Muscle layer of duodenum (tissue), 2 donors: ENCODE data around the gene RALGAPA2.

ENCODE experiments used
- H3K27ac ChIP-seq: one replicate; pipeline ENCODE4 v1.7.0; 2013; ENCODE audit warnings: mild to moderate bottlenecking, low read length
- H3K27me3 ChIP-seq: one replicate; pipeline ENCODE4 v1.7.0; 2013; ENCODE audit warnings: low read depth, mild to moderate bottlenecking, control low read depth, low read length
- H3K36me3 ChIP-seq, 2 donors: one replicate each; pipeline ENCODE4 v1.7.0; 2013; ENCODE audit warnings: low read length in 2 of 2, control low read depth in 1 of 2, mild to moderate bottlenecking in 1 of 2; ENCODE audit not compliant: insufficient read depth in 2 of 2, control insufficient read depth in 1 of 2
- H3K4me1 ChIP-seq, 2 donors: one replicate each; pipeline ENCODE4 v1.7.0; 2013; ENCODE audit warnings: low read length in 2 of 2, mild to moderate bottlenecking in 2 of 2, control low read depth in 1 of 2, moderate library complexity in 1 of 2; ENCODE audit not compliant: insufficient read depth in 2 of 2, control insufficient read depth in 1 of 2
- H3K4me3 ChIP-seq, 2 donors: one replicate each; pipeline ENCODE4 v1.7.0; 2013; ENCODE audit warnings: low read length in 2 of 2, low read depth in 1 of 2, mild to moderate bottlenecking in 1 of 2
- H3K9me3 ChIP-seq, 2 donors: one replicate each; pipeline ENCODE4 v1.7.0; 2013; ENCODE audit warnings: low read length in 2 of 2, control low read depth in 1 of 2, mild to moderate bottlenecking in 1 of 2; ENCODE audit not compliant: control insufficient read depth in 1 of 2
- donor health status: healthy.

RALGAPA2 gene

DNA sequence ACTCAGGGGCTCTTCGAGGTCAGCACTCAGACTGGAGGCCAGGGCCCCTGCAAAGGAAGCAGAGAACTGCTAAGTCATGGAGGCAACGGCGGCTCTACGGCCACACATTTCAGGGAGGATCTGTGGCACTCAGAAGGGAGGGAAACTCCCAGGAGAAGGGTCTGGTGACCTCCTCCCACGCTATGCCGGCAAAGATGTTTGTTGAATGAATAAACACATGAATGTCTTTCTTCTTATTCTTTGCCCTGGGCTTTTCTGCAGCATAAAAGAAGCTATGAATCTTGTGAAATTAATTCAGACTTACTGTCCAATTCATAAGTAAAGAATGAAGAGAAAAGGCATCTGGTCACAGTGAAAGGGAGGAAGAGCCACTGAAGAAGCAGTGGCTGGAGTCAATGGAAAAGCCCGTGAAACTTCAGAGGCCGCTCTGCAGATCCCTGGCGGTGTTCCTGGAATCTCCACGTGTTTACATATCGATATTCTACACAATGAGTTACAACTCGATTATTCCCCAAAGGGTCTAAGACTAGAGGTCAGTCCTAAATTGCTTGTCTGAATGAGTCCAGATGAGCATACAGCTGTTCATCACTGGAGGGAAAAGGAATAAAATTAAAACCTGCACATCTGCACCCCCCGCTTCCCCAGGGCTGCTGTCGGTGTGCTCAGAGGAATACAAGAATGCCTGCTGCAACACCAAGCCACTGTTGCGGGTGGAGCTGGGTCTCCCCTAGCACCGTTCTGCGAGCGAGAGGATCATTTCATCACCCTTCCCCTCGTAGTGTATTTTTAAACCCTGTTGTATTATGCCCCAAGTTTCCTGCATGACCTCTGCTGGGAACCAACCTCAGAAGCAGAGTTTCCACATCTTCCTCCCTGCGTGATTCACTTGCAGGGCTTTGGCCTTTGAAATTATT, 319.0 kb downstream of the RALGAPA2 start:
- H3K36me3 ChIP-seq: peaks cover 5 to 33% of the 10 kb centered on the region in 2 donors
- no peaks in the 10 kb centered on the region for H3K4me1 ChIP-seq
- no peaks in the 10 kb centered on the region for H3K27me3 ChIP-seq
- no peaks in the 10 kb centered on the region for H3K9me3 ChIP-seq
- no peak overlapping the region for H3K27ac ChIP-seq
- H3K4me3 ChIP-seq: no peak overlapping the region

DNA sequence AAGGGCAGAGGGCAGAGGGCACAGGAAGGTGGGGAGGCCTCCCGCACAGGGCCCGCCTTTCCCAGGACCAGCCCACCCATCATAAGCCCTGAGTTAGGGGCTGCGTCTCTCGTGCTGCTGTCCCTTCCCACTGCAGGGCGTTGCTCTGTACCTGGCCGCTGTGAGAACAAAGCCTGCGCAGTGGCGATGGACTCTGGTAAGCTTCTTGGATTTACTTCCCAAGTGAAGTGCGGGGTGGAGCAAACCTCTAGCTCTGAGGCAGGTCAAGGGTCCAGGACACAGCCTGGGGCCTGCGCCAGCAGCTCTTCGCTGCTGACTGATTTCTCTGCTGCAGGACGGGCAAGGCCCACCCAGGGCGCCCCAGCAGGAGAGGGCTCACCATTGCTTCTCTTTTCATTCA, 320.7 kb downstream of the RALGAPA2 start:
- Histone ChIP-seq H3K4me1 (no peaks in the 10 kb centered on the region), H3K9me3 (no peaks in the 10 kb centered on the region), H3K4me3 (no peak overlapping the region), H3K27ac (no peak overlapping the region), H3K36me3 (peaks cover 5 to 28% of the 10 kb centered on the region in 2 donors), H3K27me3 (no peaks in the 10 kb centered on the region)

DNA sequence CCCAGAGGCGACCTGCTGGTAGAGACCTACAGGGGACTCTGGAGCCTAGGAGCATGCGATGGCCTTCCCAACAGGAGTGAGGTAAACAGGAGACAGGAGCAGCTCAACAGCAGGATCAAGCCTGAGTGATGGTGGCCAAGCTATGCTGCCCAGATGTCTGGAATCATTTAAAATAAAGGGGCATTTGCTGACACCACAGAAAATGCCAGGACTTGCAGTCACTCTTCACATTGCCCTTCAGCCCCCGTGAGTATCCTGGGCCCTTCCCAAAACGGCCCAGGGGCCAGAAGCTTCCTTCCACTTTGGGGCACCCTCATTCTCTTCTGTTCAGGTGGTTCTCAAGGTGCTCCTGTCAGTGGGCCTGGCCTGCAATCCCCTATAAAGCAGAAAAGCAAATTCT, 321.3 kb downstream of the RALGAPA2 start:
- H3K4me3 ChIP-seq: no peak overlapping the region
- no peaks in the 10 kb centered on the region for H3K27me3 ChIP-seq
- H3K9me3 ChIP-seq: no peaks in the 10 kb centered on the region
- H3K36me3 ChIP-seq: peaks cover 5 to 25% of the 10 kb centered on the region in 2 donors
- no peak overlapping the region for H3K27ac ChIP-seq
- no peaks in the 10 kb centered on the region for H3K4me1 ChIP-seq

DNA sequence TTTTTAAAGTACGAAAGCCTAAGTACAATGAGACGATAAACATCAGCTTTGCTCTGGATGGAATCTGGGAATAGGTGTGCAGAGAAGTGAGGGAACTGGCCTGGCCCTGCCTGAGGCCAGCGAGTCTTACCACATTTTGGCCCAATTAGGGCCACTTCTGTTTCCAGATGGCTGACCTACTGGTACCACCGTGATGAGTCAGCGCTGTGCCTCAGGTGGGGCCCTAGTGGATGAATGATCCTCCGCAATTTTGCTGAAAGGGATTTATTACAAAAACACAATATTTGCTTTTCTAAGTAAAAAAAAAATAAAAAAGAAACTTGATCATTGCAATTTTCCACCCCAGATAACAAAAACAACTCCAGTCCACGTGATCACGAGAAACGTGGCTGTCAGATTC, 322.1 kb downstream of the RALGAPA2 start:
- Histone ChIP-seq H3K4me1 (no peaks in the 10 kb centered on the region), H3K27me3 (no peaks in the 10 kb centered on the region), H3K9me3 (no peaks in the 10 kb centered on the region), H3K4me3 (no peak overlapping the region), H3K27ac (no peak overlapping the region), H3K36me3 (peaks cover 5 to 21% of the 10 kb centered on the region in 2 donors)

DNA sequence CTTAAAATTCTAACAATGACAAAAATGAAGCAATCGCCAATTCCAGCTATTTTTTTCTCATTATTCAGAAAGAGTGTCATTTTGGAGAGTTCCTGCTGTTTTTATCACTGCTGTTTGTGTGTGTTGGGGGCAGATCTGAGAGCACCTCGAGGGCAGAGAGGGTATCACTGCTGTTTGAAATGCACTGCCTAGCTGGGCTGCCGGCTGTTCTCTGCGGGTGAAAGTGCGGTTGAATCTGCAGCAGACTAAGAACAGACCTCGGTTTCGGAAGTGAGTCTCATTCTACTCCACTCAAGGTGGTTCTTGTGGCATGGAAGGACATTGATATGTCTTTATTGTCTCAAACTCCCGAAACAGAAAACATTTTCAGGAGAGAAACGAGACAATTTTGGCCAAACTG, 326.3 kb downstream of the RALGAPA2 start:
- Histone ChIP-seq H3K27me3 (no peaks in the 10 kb centered on the region), H3K4me3 (no peak overlapping the region), H3K9me3 (no peaks in the 10 kb centered on the region), H3K36me3 (peaks cover 0 to 5% of the 10 kb centered on the region in 2 donors), H3K27ac (no peak overlapping the region), H3K4me1 (no peaks in the 10 kb centered on the region)

DNA sequence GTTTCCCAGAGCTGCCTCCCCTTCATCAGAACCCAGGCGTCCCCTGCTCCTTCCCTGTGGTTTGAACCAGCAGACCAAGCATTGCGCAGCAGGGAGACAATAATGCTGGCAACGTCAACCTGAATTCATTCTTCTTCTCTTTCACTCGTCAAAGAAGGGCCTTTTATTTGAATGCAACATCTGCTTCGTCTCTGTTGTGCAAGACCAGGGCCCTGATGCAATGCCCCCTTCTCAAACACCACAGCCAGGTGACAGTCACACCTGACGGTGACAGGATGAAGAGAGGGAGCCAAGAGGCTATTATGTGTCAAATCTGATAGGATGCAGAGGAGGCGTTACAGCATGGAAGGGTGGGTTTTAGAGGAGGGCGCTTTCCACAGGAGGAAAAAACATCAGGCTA, 336.6 kb downstream of the RALGAPA2 start:
- no peak overlapping the region for H3K4me3 ChIP-seq
- peaks cover 21% of the 10 kb centered on the region for H3K27me3 ChIP-seq
- no peaks in the 10 kb centered on the region for H3K4me1 ChIP-seq
- H3K36me3 ChIP-seq: no peaks in the 10 kb centered on the region
- H3K9me3 ChIP-seq: peaks cover 0 to 4% of the 10 kb centered on the region in 2 donors
- H3K27ac ChIP-seq: no peak overlapping the region

DNA sequence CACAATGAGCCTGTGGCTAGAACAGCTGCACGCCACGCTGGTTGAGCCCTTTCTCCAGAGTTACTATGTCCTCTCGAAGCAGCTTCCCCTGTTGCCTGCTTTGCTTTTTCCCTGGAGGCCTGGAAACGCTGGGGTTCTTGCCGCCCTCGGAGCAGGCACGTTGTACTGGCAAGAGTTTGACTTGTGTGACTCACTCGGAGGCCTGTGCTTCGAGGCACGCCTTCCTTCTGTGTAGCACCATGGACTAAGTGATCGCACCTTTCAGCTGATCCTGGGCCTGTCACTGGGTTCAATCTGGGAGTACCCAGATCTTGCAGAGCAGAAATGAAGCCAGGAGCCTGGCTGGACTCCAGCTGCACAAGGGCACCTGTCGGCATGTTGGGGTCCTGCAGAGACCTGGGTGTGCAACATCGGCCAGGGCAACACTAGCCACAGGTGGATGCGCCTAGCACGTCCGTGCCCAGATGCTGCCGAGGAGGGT, 339.3 kb downstream of the RALGAPA2 start:
- peaks cover 0 to 13% of the 10 kb centered on the region in 2 donors for H3K4me1 ChIP-seq
- no peaks in the 10 kb centered on the region for H3K36me3 ChIP-seq
- H3K9me3 ChIP-seq: no peaks in the 10 kb centered on the region
- no peak overlapping the region for H3K4me3 ChIP-seq
- peaks cover 34% of the 10 kb centered on the region for H3K27me3 ChIP-seq
- no peak overlapping the region for H3K27ac ChIP-seq

DNA sequence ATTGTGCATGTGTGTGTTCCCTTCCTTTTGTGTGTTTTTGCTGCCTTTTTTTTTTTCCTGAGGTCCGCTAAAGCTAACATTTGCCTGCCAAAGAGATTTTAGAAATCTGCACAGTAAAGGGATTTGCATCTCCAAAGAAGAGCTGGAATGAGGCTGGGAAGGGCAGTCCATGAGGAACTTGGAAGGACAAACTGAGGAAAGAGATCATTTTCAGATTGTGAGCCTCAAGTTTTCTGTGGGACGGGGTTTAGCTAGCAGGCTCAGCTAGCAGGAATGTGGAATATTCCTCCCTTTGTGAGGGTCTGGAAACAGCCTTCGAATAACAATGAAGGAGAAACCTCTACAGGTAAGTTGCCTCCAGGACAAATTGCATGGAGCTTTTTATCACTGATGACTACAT, 340.8 kb downstream of the RALGAPA2 start:
- Histone ChIP-seq H3K36me3 (no peaks in the 10 kb centered on the region), H3K27ac (no peak overlapping the region), H3K9me3 (no peaks in the 10 kb centered on the region), H3K4me1 (peaks cover 0 to 22% of the 10 kb centered on the region in 2 donors), H3K27me3 (peaks cover 40% of the 10 kb centered on the region), H3K4me3 (no peak overlapping the region)

DNA sequence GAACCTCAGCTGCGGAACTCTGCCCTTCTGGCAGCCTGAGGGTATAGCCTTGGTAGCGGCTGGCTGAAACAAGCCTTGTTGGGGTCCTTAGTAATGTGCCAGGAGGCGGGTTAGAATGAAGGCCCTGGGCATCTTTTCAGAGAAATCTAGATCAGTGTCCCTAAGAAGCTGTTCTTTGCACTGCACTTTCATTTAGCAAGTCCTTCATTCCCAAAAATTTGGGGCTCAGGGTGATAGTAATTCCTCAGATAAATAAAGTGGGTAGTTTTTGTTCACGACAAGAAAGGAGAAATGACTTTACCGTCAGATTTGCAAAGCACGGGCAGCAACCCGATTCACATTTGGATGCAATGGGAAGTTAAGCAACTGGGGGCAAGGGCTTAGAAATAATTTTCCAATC, 341.4 kb downstream of the RALGAPA2 start:
- peaks cover 0 to 22% of the 10 kb centered on the region in 2 donors for H3K4me1 ChIP-seq
- H3K4me3 ChIP-seq: no peak overlapping the region
- no peaks in the 10 kb centered on the region for H3K36me3 ChIP-seq
- peaks cover 45% of the 10 kb centered on the region for H3K27me3 ChIP-seq
- H3K27ac ChIP-seq: no peak overlapping the region
- H3K9me3 ChIP-seq: no peaks in the 10 kb centered on the region

DNA sequence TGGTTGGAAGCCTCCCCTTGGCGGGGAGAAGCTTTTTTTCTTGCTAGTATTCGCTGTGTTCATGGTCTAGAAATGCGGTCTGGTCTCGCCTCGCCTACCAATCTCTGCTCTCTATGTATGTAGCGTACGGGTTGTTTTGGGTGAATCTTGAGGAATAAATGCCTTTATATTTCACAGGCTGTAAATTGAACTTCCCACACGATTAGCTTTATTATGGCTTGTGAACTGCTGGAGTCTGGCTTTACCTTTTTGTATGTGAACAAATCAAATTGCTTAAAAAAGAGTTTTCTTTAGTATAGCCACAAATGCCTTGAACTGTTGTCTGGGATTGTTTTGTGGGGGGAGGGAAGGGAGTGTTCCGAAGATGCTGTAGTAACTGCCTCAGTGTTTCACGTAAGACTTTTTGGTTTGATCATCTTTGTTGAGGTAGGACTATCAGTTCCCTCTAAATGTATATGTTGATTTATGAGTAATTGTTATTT, 342.3 kb downstream of the RALGAPA2 start:
- Histone ChIP-seq H3K27ac (no peak overlapping the region), H3K27me3 (peaks cover 54% of the 10 kb centered on the region), H3K4me3 (no peak overlapping the region)

DNA sequence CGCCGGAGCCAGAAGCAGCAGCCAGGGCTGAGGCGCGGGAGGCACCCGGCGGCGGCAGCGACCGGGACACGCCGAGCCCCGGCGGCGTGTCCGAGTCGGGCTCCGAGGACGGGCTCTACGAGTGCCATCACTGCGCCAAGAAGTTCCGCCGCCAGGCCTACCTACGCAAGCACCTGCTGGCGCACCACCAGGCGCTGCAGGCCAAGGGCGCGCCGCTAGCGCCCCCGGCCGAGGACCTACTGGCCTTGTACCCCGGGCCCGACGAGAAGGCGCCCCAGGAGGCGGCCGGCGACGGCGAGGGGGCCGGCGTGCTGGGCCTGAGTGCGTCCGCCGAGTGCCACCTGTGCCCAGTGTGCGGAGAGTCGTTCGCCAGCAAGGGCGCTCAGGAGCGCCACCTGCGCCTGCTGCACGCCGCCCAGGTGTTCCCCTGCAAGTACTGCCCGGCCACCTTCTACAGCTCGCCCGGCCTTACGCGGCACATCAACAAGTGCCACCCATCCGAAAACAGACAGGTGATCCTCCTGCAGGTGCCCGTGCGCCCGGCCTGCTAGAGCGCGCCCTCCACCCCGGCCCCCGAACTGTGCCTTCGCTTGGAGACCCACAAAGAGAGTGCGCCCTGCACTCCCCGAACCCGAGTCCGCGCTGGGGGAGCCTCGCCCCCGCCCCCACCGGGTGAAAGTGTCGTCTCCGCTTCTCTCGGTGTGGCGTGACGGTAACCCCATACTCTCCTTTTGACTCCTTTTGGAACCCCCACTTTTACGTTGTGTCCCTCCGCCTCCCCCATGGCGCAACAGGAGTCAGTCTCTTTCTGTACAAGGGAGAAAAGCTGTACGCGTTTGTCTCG, 343.0 kb downstream of the RALGAPA2 start:
- H3K27me3 ChIP-seq: peaks cover 61% of the 10 kb centered on the region
- H3K4me3 ChIP-seq: peak overlapping the region in 1 of 2 donors; percentile 62
- no peaks in the 10 kb centered on the region for H3K36me3 ChIP-seq

More for the DNA sequence above, 342.3 kb downstream of the RALGAPA2 start:
- H3K36me3 ChIP-seq: no peaks in the 10 kb centered on the region
- peaks cover 0 to 22% of the 10 kb centered on the region in 2 donors for H3K4me1 ChIP-seq
- H3K9me3 ChIP-seq: no peaks in the 10 kb centered on the region

More for the DNA sequence above, 343.0 kb downstream of the RALGAPA2 start:
- Histone ChIP-seq H3K27ac (no peak overlapping the region), H3K4me1 (peaks cover 0 to 26% of the 10 kb centered on the region in 2 donors), H3K9me3 (no peaks in the 10 kb centered on the region)
